ENCODE data around the gene FBRSL1. TPM values are rescaled to one million over a fixed set of nuclear protein-coding genes. Genes with fewer than 3 reads are reported as not detected.
"Not testable (repeated sequence)": the region's sequence is repeated elsewhere in the genome, so short reads cannot be mapped to it uniquely, and the experiment has no call there.

Gene FBRSL1
- total RNA-seq, 1 donor from 2014 or later, result 60.4 TPM

DNA sequence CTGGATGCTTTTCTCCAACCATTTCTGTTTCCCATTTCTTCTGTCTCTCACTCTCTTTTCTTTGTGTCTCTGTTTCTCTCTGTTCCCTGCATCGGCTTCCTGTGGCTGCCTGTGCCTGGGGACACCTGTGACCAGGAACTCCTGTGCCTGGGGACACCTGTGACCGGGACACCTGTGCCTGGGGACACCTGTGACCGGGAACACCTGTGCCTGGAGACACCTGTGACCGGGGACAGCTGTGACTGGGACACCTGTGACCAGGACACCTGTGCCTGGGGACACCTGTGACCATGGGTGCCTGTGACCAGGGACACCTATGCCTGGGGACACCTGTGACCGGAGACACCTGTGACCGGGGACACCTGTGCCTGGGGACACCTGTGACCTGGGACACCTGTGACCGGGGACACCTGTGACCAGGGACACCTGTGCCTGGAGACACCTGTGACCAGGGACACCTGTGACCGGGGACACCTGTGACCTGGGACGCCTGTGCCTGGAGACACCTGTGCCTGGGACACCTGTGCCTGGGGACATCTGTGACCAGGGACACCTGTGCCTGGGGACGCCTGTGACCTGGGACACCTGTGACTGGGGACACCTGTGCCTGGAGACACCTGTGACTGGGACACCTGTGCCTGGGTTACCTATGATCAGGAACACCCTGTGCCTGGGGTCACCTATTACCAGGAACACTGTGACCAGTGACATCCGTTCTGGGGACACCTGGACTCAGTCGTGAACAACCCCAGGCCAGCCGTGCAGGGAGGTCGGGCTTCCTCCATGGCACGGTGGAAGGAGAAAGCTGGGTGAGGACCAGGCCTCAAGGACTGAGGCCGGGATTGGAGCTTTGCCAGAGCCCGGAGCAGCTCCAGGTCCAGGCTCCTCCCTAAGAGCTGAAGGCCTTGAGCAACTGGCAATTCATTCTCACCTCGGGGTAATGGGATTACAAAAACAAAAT, 23.4 kb upstream of the FBRSL1 start:
- no peak for DNase-seq (ENCODE audit: low spot score)
- intact Hi-C loops (cut with DNase I), result no loop called here

- intact Hi-C loops (cut with DNase I), result no loop called here
- DNase-seq (ENCODE audit: low spot score), result no peak
Observed at GRCh38 chr12:132467511-132467910, 22.4 kb upstream of the FBRSL1 start.

DNA sequence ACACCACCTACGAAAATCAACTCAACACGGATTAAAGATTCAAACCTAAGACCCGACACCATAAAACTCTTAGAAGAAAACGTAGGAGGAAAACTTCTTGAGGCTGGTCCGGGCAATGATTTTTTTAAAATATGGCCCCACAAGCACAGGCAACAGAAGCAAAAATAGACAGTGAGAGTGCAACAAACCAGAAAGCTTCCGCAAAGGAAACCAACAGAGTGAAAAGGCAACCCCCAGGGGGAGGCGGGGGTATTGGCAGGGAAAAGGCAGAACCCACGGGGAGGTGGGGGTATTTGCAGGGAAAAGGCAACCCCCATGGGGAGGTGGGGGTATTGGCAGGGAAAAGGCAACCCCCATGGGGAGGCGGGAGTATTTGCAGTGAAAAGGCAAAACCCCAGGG, 20.5 kb upstream of the FBRSL1 start:
- DNase-seq (ENCODE audit: low spot score), result no peak
- intact Hi-C loops (cut with DNase I), result no loop called here

DNA sequence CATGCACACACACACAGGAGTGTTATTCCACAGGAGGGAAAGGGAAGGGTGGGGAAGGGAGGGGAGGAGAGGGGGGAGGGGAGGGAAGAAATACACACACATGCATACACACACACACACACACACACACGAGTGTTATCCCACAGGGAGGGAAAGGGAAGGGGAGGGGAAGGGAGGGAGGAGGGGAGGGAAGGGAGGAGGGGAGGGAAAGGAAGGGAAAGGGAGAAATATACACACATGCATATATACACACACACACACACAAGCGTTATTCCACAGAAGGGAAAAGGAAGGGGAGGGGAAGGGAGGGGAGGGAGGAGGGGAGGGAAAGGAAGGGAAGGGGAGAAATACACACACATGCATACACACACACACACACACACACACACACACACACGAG, 19.6 kb upstream of the FBRSL1 start:
- intact Hi-C loops (cut with DNase I), result no loop called here
- DNase-seq (ENCODE audit: low spot score), result no peak

DNA sequence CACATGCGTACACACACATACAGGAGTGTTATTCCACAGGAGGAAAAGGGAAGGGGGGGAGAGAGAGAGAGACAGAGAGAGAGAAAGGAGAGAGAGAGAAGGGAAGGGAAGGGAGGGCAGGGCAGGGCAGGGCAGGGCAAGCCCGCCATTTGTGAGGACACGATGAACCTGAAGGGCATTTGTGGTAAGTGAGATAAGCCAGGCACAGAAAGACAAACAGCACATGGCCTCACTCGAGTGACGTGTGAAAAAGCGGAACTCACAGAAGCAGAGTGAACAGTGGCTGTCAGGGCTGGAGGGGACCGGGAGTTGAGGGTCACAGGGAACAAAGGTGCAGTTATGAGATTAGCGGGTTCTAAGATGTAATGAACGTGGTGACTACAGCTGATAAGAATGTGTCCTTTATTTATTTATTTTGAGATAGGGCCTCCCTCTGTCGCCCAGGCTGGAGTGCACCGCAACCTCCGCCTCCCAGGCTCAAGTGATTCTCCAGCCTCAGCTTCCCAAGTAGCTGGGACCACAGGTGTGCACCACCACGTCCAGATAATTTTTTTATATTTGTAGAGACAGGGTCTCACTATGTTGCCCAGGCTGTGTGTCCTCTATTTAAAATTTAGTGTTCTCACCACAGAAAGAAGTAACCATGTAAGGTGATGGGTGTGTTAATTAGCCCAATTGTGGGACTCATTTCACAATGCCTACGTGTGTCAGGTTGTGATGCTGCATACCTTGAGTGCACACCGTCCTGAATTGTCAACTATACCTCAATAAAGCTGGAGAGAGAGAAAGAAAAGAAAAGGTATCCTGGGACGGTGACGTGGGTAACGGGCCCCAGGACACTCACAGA, 18.7 kb upstream of the FBRSL1 start:
- DNase-seq (ENCODE audit: low spot score), result no peak
- intact Hi-C loops (cut with DNase I), result no loop called here

GRCh38 chr12:132471858-132472255, 18.1 kb upstream of the FBRSL1 start:
- DNase-seq (ENCODE audit: low spot score), result no peak
- intact Hi-C loops (cut with DNase I), result no loop called here

DNA sequence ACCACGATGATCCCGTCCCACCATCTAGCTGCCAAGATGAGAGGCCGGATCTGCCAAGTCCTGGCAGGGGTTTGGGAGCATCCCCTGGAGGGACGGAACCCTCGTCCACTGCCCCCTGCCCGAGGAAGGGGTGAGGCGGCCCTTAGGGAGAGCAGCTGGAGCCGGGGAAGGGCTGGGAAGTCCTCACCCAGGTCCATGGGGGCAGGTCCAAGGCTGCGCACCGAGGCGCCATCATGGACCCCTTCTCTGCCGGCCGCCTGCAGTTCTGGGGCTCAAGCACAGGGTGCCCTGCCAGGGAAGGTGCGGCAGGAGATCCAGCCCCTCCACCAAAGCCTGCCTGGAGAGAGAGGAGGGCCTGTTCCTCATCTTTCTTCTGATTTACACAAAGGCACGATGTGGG, 17.6 kb upstream of the FBRSL1 start:
- intact Hi-C loops (cut with DNase I), result no loop called here
- DNase-seq (ENCODE audit: low spot score), result no peak

- intact Hi-C loops (cut with DNase I), result no loop called here
- DNase-seq (ENCODE audit: low spot score), result no peak
Observed at GRCh38 chr12:132474237-132474741, 15.7 kb upstream of the FBRSL1 start.

DNA sequence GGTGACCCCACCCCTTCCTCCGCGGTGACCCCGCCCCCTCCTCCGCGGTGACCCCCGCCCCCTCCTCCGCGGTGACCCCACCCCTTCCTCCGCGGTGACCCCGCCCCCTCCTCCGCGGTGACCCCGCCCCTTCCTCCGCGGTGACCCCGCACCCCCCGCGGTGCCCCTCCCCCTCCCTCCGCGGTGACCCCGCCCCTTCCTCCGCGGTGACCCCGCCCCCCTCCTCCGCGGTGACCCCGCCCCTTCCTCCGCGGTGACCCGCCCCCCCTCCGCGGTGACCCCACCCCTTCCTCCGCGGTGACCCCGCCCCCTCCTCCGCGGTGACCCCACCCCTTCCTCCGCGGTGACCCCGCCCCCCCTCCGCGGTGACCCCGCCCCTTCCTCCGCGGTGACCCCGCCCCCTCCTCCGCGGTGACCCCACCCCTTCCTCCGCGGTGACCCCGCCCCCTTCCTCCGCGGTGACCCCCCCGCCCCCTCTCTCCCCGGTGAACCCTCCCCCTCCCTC, 15.1 kb upstream of the FBRSL1 start:
- DNase-seq (ENCODE audit: low spot score); intact Hi-C loops (cut with DNase I): not testable (repeated sequence)

DNA sequence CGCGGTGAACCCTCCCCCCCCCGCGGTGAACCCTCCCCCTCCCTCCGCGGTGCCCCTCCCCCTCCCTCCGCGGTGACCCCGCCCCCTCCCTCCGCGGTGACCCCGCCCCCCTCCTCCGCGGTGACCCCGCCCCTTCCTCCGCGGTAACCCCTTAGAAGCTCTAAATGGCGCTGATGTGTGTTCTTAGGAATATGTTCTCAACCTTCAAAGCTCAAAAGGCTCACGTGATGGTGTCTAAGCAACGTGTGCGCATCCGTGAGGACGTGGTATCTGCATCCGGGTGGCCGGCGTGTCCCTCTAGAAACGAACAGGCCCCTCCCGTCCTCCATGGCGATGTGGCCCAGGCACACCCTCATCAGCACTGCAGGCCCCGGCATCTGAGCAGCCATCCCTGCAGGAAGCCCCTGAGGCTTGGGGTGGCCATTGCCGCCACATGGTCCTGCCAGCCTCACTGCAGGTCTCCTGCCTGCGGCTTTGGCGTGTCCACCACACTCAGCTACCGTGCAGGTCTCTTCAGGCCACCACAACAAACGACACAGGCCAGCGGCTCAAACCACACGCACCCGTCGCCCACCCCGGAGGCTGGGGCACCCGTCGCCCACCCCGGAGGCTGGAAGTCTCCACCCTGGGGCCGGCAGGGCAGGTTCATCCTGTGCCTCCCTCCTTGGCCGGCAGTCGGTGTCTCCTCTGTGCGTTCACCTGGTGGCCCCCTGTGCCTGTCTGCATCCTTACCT, 14.5 kb upstream of the FBRSL1 start:
- intact Hi-C loops (cut with DNase I), result no loop called here
- no peak for DNase-seq (ENCODE audit: low spot score)

GRCh38 chr12:132476038-132476414, 13.9 kb upstream of the FBRSL1 start:
- intact Hi-C loops (cut with DNase I), result no loop called here
- DNase-seq (ENCODE audit: low spot score), result no peak

DNA sequence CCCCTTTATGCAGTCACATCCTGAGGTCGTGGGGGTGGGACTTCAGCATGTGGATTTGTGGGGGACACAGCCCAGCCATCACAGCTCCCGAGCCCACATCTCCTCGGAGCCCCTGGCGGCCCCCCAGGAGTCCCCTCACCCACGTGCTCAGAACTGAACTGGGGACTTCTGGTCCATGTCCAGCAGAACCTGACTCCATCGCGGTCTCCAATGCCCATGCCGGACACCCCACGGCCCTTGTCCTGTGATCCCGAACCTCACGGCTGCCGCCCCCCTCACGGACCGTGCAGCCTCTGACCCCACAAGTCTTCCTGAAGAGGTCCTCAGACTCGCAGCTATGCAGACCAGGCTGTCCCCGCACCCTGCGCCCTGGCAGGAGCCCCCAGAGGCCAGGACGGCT, 13.5 kb upstream of the FBRSL1 start:
- no peak for DNase-seq (ENCODE audit: low spot score)
- intact Hi-C loops (cut with DNase I), result no loop called here

DNA sequence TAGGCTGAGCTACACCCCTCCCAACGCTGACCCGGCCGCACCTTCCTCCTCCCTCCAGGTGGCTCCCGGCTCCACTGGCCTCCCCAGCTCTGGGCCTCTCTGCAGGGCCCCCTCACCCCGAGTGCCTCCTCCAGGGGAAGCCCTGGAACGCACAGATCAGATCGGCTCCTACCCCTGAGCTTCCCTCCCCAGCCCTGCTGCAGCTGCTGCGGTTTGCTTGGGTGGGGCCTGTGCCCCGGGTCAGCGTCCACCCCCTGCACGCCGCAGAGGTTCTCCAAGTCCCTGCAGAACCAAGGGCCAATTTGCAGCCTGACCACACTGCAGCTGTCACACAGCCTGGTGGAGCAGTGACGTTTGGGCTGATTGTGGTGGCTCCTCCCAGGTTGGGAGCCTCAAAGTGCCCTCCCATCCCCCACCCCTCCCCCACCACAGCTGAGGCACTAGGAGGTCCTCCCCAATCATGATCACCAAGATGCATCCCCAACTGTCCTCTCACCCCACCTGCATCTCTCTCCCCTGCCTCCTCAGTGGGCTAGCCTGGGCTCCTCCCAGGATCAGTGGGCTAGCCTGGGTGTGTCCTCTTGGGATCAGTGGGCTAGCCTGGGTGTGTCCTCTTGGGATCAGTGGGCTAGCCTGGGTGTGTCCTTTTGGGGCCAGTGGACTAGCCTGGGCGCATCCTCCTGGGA, 12.8 kb upstream of the FBRSL1 start:
- no peak for DNase-seq (ENCODE audit: low spot score)
- intact Hi-C loops (cut with DNase I), result no loop called here

- intact Hi-C loops (cut with DNase I), result no loop called here
- no peak for DNase-seq (ENCODE audit: low spot score)
Observed at GRCh38 chr12:132477703-132478432, 12.1 kb upstream of the FBRSL1 start.

GRCh38 chr12:132478433-132478803, 11.5 kb upstream of the FBRSL1 start:
- DNase-seq (ENCODE audit: low spot score), result no peak

DNA sequence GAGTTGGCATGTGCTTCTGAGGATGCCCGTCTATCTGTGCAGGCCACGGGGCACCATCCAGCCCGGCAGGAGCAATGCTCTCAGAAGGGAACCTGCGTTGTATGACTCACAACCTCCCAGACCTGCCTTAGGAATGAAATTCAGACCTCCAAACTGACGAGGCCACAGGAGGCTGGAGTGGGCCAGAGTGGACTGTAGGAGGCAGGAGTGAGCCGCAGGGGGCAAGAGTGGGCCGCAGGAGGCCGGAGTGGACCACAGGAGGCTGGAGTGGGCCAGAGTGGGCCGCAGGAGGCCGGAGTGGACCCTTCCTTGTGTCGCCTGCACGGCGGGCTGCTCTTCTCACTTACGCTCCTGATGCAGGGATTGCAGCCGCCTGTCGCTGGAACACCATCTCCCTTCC, 11.1 kb upstream of the FBRSL1 start:
- intact Hi-C loops (cut with DNase I), result no loop called here
- DNase-seq (ENCODE audit: low spot score), result no peak

More at GRCh38 chr12:132478433-132478803, 11.5 kb upstream of the FBRSL1 start:
- intact Hi-C loops (cut with DNase I), result no loop called here

GRCh38 chr12:132479291-132479690, 10.7 kb upstream of the FBRSL1 start:
- DNase-seq (ENCODE audit: low spot score), result no peak
- intact Hi-C loops (cut with DNase I), result no loop called here

DNA sequence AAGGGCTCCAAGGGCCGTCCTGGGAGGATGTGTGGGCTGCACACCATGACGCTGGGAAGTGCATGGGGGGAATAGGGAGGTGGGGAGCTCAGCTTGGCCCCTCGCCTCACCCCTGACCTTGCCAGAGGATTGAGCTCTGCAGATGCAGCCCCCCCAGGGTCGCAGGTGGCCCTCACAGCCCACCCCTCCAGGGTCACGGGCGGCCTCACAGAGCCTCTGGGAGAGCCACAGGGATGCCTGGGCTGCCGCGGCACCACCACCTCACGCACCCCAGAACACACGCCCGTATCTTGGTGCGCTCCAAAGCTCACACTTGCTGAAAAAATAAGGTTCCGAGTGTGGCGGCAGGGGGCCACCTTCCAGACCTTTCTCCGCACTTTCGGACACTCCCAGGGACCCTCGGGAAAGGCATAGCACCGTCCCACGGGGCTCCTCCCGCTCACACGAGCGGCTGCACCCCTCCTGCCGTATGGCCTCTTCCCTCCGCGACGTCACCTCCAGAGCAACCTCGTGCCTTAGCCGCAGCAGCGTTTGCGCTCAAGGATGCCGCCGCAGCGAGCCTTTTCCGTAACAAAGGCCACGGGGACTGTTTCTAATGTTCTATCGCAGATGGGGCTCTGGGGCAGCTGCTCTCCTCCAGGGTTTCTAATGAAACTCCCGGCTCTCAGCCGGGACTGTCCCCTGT, 9.9 kb upstream of the FBRSL1 start:
- intact Hi-C loops (cut with DNase I), result no loop called here
- no peak for DNase-seq (ENCODE audit: low spot score)

Data from cardiac septum (tissue), 1 donor.